A375 (cell line): ENCODE results near the gene POPDC2. TPM values are rescaled to one million over a fixed set of nuclear protein-coding genes. Genes with fewer than 3 reads are reported as not detected.

ENCODE experiments used
- total RNA-seq: library from RNA; depleted of rRNA; stranded (reverse); fragments of >200 nt; shearing (Covaris generic); gene quantifications from 2 replicates; pipeline ENCODE4 v1.2.3, GENCODE V29; 2014; rRNA removed

POPDC2 gene
- total RNA-seq: 0.05 and 0.19 TPM in 2 replicates

GRCh38 chr3:119660474-119661440 lies at the start of gene POPDC2:
Gene POPDC2, minus strand, starts transcription at chr3:119660589. Its CDS starts 166 bp downstream, at chr3:119660423.

GRCh38 chr3:119702530-119703527 lies 42.4 kb upstream of the POPDC2 start, which contains the start of gene CFAP91:
Gene CFAP91, plus strand, starts transcription at chr3:119703022. Its CDS starts 77 bp downstream, at chr3:119703099.

GRCh38 chr3:119676771-119677640 lies 16.6 kb upstream of the POPDC2 start, which contains the start of gene COX17:
Gene COX17, minus strand, starts transcription at chr3:119677406. Its CDS starts 96 bp downstream, at chr3:119677310.

GRCh38 chr3:119597548-119598288 lies 62.7 kb downstream of the POPDC2 start, which contains the start of gene PLA1A:
Gene PLA1A, plus strand, starts transcription at chr3:119597885. Its CDS starts 29 bp downstream, at chr3:119597914.

Other genes starting within 250 kb of the POPDC2 start
- 33.5 and 48.4 TPM in 2 replicates for gene TMEM39A, start 197.0 kb downstream of the POPDC2 start, total RNA-seq
- 13.2 and 15.5 TPM in 2 replicates for gene POGLUT1, start 191.6 kb downstream of the POPDC2 start, total RNA-seq
- gene TIMMDC1, start 162.0 kb downstream of the POPDC2 start, total RNA-seq: 91.3 and 112 TPM in 2 replicates
- not detected in 2 replicates for gene CD80, start 101.0 kb downstream of the POPDC2 start, total RNA-seq
- 2.0 and 2.3 TPM in 2 replicates for gene ADPRH, start 81.1 kb downstream of the POPDC2 start, total RNA-seq
- gene PLA1A, start 62.7 kb downstream of the POPDC2 start, total RNA-seq: not detected in 2 replicates
- 77.0 and 102 TPM in 2 replicates for gene COX17, start 16.8 kb upstream of the POPDC2 start, total RNA-seq
- gene CFAP91, start 42.4 kb upstream of the POPDC2 start, total RNA-seq: 0.50 and 2.3 TPM in 2 replicates
- not detected in 2 replicates for gene NR1I2, start 121.5 kb upstream of the POPDC2 start, total RNA-seq